ENCODE results near the gene WNT7A.

WNT7A gene

DNA sequence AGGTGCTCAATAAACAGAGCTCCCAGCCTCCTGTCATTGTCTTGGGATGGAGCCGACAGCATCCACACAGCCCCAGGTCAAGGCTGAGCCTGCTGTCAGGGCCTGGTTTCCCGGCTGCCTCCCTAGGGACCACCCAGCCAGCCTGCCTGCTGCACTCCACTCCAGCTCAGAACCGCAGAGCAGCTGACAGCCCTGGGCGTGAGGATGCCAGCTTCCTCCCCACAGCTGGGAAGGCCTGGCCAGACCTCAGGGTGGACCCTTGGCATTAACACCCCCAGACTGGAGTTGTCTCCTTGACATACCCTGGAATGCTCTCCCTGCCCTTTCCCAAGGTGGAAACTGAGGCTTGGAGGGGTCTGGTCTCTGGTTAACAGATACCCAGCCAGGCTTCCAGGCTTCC is 112.0 kb downstream of the WNT7A start:
- no peak for DNase-seq

DNA sequence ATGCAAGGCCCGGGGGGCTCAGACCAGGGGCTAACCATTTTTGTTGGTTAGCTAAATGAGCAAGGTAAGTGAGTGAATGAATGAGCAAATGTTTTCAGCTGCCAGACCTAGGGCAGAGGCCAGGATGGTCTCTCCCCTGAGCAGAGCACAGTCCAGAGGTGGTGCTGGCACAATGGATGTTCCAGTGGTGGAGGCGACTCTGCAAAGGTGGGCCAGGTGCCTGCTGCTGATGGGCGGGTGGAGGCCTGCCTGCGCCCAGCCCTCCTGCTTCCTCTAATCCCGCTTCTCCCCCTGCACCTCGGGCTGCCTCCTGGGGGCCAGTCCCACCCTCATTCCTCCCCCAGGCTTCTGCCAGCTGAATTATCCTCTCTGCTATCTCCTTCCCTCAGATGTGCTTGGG is 112.8 kb downstream of the WNT7A start:
- DNase-seq, result no peak

Data from CD4-positive, alpha-beta T cell treated with Interferon alpha-2 for 1 hour (primary cell).